HG03039 (cell line): Measurements from ENCODE around the gene STK38.

Experiments used
- ATAC-seq: cut with Tn5 transposase; IDR thresholded peaks from one replicate; pipeline ENCODE4 v1.9.1; 2021; ENCODE audit warnings: mild to moderate bottlenecking, moderate library complexity; ENCODE audit not compliant: unreplicated experiment

Gene STK38

DNA sequence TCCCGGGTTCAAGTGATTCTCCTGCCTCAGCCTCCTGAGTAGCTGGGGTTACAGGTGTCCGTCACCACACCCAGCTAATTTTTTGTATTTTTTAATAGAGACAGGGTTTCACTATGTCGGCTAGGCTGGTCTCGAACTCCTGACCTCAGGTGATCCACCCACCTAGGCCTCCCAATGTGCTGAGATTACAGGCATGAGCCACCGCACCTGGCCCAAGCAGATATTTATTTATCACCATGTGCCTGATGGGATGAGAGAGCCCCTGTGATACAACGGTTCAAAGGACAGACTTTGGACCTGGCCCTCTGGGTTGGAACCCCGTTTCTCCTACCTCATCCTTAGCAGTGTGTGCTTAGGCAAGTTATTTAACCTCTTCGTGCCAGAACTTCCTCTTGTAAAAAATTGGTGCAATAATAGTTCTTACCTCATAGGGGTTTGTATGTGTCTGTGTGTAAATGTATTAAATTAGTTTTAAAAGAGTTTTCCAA, 19.2 kb upstream of the STK38 start:
- no peak for ATAC-seq

GRCh38 chr6:36563928-36564284, 16.6 kb upstream of the STK38 start:
- no peak for ATAC-seq

DNA sequence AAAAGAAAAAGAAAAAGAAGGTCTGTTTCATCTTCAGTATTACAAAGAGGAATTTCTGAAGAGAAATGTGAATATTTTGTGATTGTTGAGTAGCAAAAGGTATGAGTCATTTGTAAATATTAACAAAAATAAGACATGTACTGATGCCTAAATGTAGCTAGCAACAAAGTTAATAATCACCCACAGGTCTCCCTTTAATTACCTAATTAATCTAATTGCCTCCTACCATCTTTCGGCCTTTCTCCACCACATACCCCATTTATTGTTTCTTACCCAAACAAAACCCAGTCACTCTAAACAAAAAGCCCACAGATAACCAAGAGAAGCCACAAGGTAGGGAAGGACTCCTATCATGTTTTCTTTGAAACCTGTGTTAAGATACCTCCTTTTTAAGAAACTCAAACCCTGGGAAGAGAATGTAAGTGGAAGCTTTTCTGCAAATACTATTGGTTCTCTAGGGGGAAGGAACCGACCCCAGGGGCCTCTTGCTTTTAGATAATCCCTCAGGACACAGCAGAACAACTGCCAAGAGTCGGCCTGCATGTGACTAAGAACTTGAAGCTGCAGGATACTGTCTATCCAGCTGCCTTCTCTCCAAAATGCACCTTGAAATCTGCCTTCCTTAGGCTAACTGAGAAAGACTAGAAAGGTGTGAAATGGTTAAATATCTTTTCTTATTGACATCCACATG, 16.1 kb upstream of the STK38 start:
- ATAC-seq, result no peak

DNA sequence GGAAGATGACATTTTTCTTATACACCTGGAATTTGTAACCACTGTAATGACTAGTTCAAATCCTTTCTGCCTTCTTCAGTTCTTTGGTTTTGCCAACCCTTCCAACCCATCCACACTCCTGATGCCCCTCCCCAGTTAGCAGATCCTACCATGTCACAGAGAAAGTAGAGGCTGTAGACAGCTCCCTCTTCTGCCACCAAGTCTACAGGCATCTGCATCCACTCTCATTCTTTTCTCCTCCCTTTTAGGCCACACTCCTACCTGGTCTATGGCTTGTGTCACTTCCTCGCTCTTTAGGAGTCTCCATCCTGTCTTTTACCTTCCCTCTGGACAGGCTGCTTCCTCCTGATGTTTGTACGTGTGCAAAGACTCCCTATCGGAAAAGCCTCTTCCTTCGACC, 13.5 kb upstream of the STK38 start:
- ATAC-seq, result no peak

- no peak for ATAC-seq
Observed at GRCh38 chr6:36559011-36559793, 11.9 kb upstream of the STK38 start.

GRCh38 chr6:36556281-36556680, 9.0 kb upstream of the STK38 start:
- ATAC-seq, result no peak

- ATAC-seq, result no peak
Observed at GRCh38 chr6:36555750-36556252, 8.5 kb upstream of the STK38 start.

- no peak for ATAC-seq
Observed at GRCh38 chr6:36550473-36551000, 3.3 kb upstream of the STK38 start.

- no peak for ATAC-seq
Observed at GRCh38 chr6:36548401-36548743, 1.1 kb upstream of the STK38 start.

GRCh38 chr6:36547646-36548400, 544 bp upstream of the STK38 start:
- no peak for ATAC-seq

- ATAC-seq, result no peak
Observed at GRCh38 chr6:36546308-36546919, 865 bp downstream of the STK38 start.

- no peak for ATAC-seq
Observed at GRCh38 chr6:36545767-36546307, 1.4 kb downstream of the STK38 start.

DNA sequence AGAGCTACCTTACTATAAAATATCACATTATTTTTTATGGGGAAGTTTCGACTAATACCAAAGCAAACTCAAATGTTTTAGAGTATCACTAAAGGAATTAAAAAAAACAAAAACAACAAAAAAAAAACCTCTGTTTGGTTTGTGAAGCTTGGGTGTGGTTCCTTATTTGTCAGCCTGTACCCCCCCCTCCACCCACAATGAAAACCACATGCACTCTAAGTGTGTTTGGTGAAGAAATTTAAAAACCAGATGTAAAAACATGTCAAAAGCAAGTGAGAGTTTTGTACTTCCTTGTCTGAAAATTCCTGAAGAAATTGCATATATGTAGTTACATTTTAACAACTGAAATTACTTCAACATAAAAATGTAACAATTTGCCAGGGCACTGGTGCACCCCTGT, 3.1 kb downstream of the STK38 start:
- no peak for ATAC-seq

GRCh38 chr6:36542041-36542440, 5.2 kb downstream of the STK38 start:
- no peak for ATAC-seq

DNA sequence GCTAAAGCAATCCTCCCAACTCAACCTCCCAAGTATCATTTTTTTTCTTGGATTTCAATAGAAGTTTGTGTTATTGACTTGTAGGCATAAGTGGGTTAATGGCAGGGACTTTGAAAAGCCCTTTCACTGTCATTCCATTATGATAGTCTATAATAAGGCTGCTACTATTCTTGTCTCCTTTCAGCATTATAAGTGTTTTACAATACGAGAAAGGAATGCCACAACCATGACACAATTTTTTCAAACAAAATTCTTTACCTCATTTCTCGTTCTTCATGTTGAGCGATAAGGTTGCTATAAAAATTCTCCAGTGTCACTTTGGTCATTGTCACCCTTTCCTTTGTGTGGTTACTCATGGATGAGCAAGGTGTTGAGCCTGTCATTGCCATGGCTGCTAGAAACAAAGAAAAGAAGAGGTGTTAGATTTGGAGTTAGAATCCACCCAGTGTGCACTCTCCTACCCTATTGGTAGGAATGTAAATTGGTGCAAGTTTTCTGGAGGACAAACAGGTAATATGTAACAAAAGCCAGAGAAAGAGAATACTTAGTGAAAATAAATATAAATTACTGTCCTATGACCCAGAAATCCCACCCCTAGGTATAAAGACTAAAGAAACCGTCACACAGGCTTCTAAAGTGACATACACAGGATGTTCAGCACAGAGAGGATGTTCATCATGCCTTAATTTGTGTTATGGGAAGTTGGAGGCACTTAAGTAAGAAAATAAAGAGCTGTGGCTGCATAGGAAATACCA, 7.3 kb downstream of the STK38 start:
- no peak for ATAC-seq

GRCh38 chr6:36536873-36537547, 10.3 kb downstream of the STK38 start:
- ATAC-seq, result no peak

GRCh38 chr6:36533321-36533720, 14.0 kb downstream of the STK38 start:
- ATAC-seq, result no peak

GRCh38 chr6:36526066-36526465, 21.2 kb downstream of the STK38 start:
- ATAC-seq, result no peak

- ATAC-seq, result no peak
Observed at GRCh38 chr6:36525346-36525745, 21.9 kb downstream of the STK38 start.
